ENCODE results near the gene MIF4GD. TPM values are rescaled to one million over a fixed set of nuclear protein-coding genes. Genes with fewer than 3 reads are reported as not detected.

Gene MIF4GD
- total and polyA plus RNA-seq, 2 donors (not counting 1 experiment from before 2014, with no cell fraction given), result 6.3 to 10.3 TPM

- Histone ChIP-seq H3K27ac (ENCODE audit: insufficient read depth, low read length) (peak overlapping the region; percentile 39), H3K27me3 (ENCODE audit: control insufficient read depth, insufficient read depth, low read length) (no peaks in the 10 kb centered on the region), H3K4me2 (ENCODE audit: extremely low read depth, insufficient read depth, low read length) (no peak overlapping the region), H3K9me3 (ENCODE audit: control insufficient read depth, insufficient read depth, low read depth, low read length) (no peaks in the 10 kb centered on the region), H3K9ac (ENCODE audit: insufficient read depth, low read length) (no peak overlapping the region), H4K20me1 (ENCODE audit: control insufficient read depth, extremely low read depth, insufficient read depth, low read length) (no peaks in the 10 kb centered on the region), H3K4me3 (replicated peaks in 1 of 4; ENCODE audit: control extremely low read depth in 1 of 4, insufficient read depth in 1 of 4, low read depth in 3 of 4, low read length in 4 of 4) (no peak overlapping the region), H3K79me2 (ENCODE audit: control insufficient read depth, insufficient read depth, low read length) (no peaks in the 10 kb centered on the region), H3K36me3 (ENCODE audit: control insufficient read depth, insufficient read depth, low read length) (peaks cover 52% of the 10 kb centered on the region), H2AFZ (ENCODE audit: low read length) (no peak overlapping the region), H3K4me1 (ENCODE audit: control insufficient read depth, extremely low read depth, insufficient read depth, low read length) (peaks cover 3% of the 10 kb centered on the region)
- no peak for DNase-seq (ENCODE audit: low read depth in 2 of 2)
- TF ChIP-seq EZH2 (IDR thresholded peaks at IDR 0.05; ENCODE audit: low read length, missing control alignments) (no peak), CTCF (conservative IDR thresholded peaks at IDR 0.05 in 1 of 2, IDR thresholded peaks at IDR 0.05 in 1 of 2; ENCODE audit: low read depth in 1 of 2, low read length in 2 of 2) (no peak)
Measured at GRCh38 chr17:75241143-75241430, 29.9 kb downstream of the MIF4GD start.

GRCh38 chr17:75240394-75241142 lies 30.5 kb downstream of the MIF4GD start:
- peak; percentile 46 to 72 for TF ChIP-seq CTCF (conservative IDR thresholded peaks at IDR 0.05 in 1 of 2, IDR thresholded peaks at IDR 0.05 in 1 of 2; ENCODE audit: low read depth in 1 of 2, low read length in 2 of 2)
- TF ChIP-seq EZH2 (IDR thresholded peaks at IDR 0.05; ENCODE audit: low read length, missing control alignments), result no peak
- Histone ChIP-seq H3K9me3 (ENCODE audit: control insufficient read depth, insufficient read depth, low read depth, low read length) (no peaks in the 10 kb centered on the region), H3K27me3 (ENCODE audit: control insufficient read depth, insufficient read depth, low read length) (no peaks in the 10 kb centered on the region), H3K27ac (ENCODE audit: insufficient read depth, low read length) (peak overlapping the region; percentile 39), H3K4me2 (ENCODE audit: extremely low read depth, insufficient read depth, low read length) (no peak overlapping the region), H3K9ac (ENCODE audit: insufficient read depth, low read length) (no peak overlapping the region), H3K4me3 (replicated peaks in 1 of 4; ENCODE audit: control extremely low read depth in 1 of 4, insufficient read depth in 1 of 4, low read depth in 3 of 4, low read length in 4 of 4) (no peak overlapping the region), H3K4me1 (ENCODE audit: control insufficient read depth, extremely low read depth, insufficient read depth, low read length) (peaks cover 3% of the 10 kb centered on the region), H3K36me3 (ENCODE audit: control insufficient read depth, insufficient read depth, low read length) (peaks cover 50% of the 10 kb centered on the region), H4K20me1 (ENCODE audit: control insufficient read depth, extremely low read depth, insufficient read depth, low read length) (no peaks in the 10 kb centered on the region), H3K79me2 (ENCODE audit: control insufficient read depth, insufficient read depth, low read length) (no peaks in the 10 kb centered on the region), H2AFZ (ENCODE audit: low read length) (no peak overlapping the region)
- DNase-seq (ENCODE audit: low read depth in 2 of 2), result peak; percentile 22 to 24

GRCh38 chr17:75239778-75240393 lies 31.1 kb downstream of the MIF4GD start:
- no peak overlapping the region for H3K27ac ChIP-seq (ENCODE audit: insufficient read depth, low read length)
- no peak for DNase-seq (ENCODE audit: low read depth in 2 of 2)
- no peak overlapping the region for H3K4me2 ChIP-seq (ENCODE audit: extremely low read depth, insufficient read depth, low read length)
- H3K36me3 ChIP-seq (ENCODE audit: control insufficient read depth, insufficient read depth, low read length), result peaks cover 45% of the 10 kb centered on the region
- no peak for TF ChIP-seq CTCF (conservative IDR thresholded peaks at IDR 0.05 in 1 of 2, IDR thresholded peaks at IDR 0.05 in 1 of 2; ENCODE audit: low read depth in 1 of 2, low read length in 2 of 2)
- TF ChIP-seq EZH2 (IDR thresholded peaks at IDR 0.05; ENCODE audit: low read length, missing control alignments), result no peak
- H3K9me3 ChIP-seq (ENCODE audit: control insufficient read depth, insufficient read depth, low read depth, low read length), result no peaks in the 10 kb centered on the region
- H2AFZ ChIP-seq (ENCODE audit: low read length), result no peak overlapping the region
- H3K4me3 ChIP-seq (replicated peaks in 1 of 4; ENCODE audit: control extremely low read depth in 1 of 4, insufficient read depth in 1 of 4, low read depth in 3 of 4, low read length in 4 of 4), result no peak overlapping the region
- H3K9ac ChIP-seq (ENCODE audit: insufficient read depth, low read length), result no peak overlapping the region
- H3K79me2 ChIP-seq (ENCODE audit: control insufficient read depth, insufficient read depth, low read length), result no peaks in the 10 kb centered on the region
- H3K4me1 ChIP-seq (ENCODE audit: control insufficient read depth, extremely low read depth, insufficient read depth, low read length), result peaks cover 3% of the 10 kb centered on the region
- no peaks in the 10 kb centered on the region for H4K20me1 ChIP-seq (ENCODE audit: control insufficient read depth, extremely low read depth, insufficient read depth, low read length)
- no peaks in the 10 kb centered on the region for H3K27me3 ChIP-seq (ENCODE audit: control insufficient read depth, insufficient read depth, low read length)

Data from fibroblast of lung (primary cell).